ENCODE results near the gene EDC4.
A peak's percentile ranks its signal among the peaks of the same experiment; 100 is the strongest.

EDC4 gene

DNA sequence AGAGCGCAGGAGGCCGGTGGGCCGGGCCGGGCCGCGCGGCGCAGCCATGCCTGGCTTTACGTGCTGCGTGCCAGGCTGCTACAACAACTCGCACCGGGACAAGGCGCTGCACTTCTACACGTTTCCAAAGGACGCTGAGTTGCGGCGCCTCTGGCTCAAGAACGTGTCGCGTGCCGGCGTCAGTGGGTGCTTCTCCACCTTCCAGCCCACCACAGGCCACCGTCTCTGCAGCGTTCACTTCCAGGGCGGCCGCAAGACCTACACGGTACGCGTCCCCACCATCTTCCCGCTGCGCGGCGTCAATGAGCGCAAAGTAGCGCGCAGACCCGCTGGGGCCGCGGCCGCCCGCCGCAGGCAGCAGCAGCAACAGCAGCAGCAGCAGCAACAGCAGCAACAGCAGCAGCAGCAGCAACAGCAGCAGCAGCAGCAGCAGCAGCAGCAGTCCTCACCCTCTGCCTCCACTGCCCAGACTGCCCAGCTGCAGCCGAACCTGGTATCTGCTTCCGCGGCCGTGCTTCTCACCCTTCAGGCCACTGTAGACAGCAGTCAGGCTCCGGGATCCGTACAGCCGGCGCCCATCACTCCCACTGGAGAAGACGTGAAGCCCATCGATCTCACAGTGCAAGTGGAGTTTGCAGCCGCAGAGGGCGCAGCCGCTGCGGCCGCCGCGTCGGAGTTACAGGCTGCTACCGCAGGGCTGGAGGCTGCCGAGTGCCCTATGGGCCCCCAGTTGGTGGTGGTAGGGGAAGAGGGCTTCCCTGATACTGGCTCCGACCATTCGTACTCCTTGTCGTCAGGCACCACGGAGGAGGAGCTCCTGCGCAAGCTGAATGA, 30.1 kb upstream of the EDC4 start:
- TF ChIP-seq ZNF274 (IDR thresholded peaks at IDR 0.05; ENCODE audit: low read depth, low read length), result no peak
- H3K4me3 ChIP-seq (ENCODE audit: low read length), result peak overlapping the region; percentile 74

- no peak for TF ChIP-seq ZNF274 (IDR thresholded peaks at IDR 0.05; ENCODE audit: low read depth, low read length)
- H3K4me3 ChIP-seq (ENCODE audit: low read length), result peak overlapping the region; percentile 74
Observed at GRCh38 chr16:67843343-67843765, 29.5 kb upstream of the EDC4 start.

DNA sequence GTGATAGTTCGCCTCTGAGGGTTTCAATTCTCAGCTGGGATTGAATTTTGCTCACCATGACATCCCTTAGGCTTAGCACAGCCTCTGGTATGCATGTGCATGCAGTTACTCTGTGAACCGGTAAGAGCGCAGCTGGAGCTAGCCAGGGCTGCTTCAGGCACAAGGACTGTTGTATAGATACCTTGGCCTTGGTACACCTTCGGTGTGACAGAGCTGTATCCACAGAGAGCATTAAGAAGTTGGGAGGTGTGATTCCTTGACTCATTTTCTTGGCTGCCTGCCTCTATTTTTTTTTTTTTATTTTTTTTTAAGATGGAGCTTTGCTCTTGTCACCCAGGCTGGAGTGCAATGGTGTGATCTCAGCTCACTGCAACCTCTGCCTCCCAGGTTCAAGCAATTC, 28.4 kb upstream of the EDC4 start:
- H3K4me3 ChIP-seq (ENCODE audit: low read length), result no peak overlapping the region
- no peak for TF ChIP-seq ZNF274 (IDR thresholded peaks at IDR 0.05; ENCODE audit: low read depth, low read length)

GRCh38 chr16:67845291-67846062, 27.4 kb upstream of the EDC4 start:
- no peak for TF ChIP-seq ZNF274 (IDR thresholded peaks at IDR 0.05; ENCODE audit: low read depth, low read length)

GRCh38 chr16:67846063-67846319, 26.9 kb upstream of the EDC4 start:
- no peak for TF ChIP-seq ZNF274 (IDR thresholded peaks at IDR 0.05; ENCODE audit: low read depth, low read length)
- peak overlapping the region; percentile 82 for H3K4me3 ChIP-seq (ENCODE audit: low read length)

More at GRCh38 chr16:67845291-67846062, 27.4 kb upstream of the EDC4 start:
- peak overlapping the region; percentile 82 for H3K4me3 ChIP-seq (ENCODE audit: low read length)

GRCh38 chr16:67846320-67847063, 26.4 kb upstream of the EDC4 start, which contains the start of gene NUTF2:
Gene NUTF2, plus strand, starts transcription at chr16:67846933. Its CDS starts 18,198 bp downstream, at chr16:67865131.
- H3K4me3 ChIP-seq (ENCODE audit: low read length), result peak within 1 kb of the TSS; percentile 82

GRCh38 chr16:67847064-67847861, 25.6 kb upstream of the EDC4 start, which contains the start of gene CENPT:
Gene CENPT, minus strand, starts transcription at chr16:67847693. Its CDS starts 13,834 bp downstream, at chr16:67833859.
- H3K4me3 ChIP-seq (ENCODE audit: low read length), result peak within 1 kb of the TSS; percentile 82
- TF ChIP-seq ZNF274 (IDR thresholded peaks at IDR 0.05; ENCODE audit: low read depth, low read length), result no peak

More at GRCh38 chr16:67846320-67847063, 26.4 kb upstream of the EDC4 start, which contains the start of gene NUTF2:
- no peak for TF ChIP-seq ZNF274 (IDR thresholded peaks at IDR 0.05; ENCODE audit: low read depth, low read length)

DNA sequence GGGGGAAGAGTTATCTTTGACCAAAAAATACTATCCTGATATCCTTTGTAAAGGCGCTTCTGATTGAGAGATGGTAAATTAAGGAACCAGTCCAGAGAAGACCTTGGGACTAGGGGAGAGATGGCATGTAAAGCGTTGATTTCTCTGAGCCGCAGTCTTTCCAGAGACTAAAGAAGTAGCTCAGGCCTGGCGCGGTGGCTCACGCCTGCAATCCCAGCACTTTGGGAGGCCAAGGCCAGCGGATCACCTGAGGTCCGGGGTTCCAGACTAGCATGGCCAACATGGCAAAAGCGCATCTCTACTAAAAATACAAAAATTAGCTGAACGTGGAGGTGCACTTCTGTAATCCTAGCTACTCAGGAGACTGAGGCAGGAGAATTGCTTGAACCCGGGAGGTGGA, 24.7 kb upstream of the EDC4 start:
- no peak for TF ChIP-seq ZNF274 (IDR thresholded peaks at IDR 0.05; ENCODE audit: low read depth, low read length)
- H3K4me3 ChIP-seq (ENCODE audit: low read length), result peak overlapping the region; percentile 82

GRCh38 chr16:67853670-67854069, 19.2 kb upstream of the EDC4 start:
- no peak for TF ChIP-seq ZNF274 (IDR thresholded peaks at IDR 0.05; ENCODE audit: low read depth, low read length)

DNA sequence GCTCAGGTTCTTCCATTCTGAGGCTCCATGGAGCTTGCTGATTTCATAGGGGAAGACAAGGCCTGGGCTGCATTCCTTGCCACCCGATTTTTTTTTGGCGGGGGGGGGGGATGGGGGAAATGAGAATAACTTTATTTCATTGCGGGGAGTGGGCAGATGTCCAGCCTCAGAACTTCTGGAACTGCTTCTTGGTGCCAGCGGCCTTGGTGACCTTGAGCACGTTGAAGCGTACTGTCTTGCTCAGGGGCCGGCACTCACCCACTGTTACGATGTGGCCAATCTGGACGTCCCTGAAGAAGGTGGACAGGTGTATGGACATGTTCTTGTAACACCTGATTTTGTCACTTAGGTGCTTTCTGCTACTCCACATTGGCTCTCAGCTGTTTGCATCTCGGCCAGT, 17.1 kb upstream of the EDC4 start:
- no peak for TF ChIP-seq ZNF274 (IDR thresholded peaks at IDR 0.05; ENCODE audit: low read depth, low read length)
- H3K4me3 ChIP-seq (ENCODE audit: low read length), result no peak overlapping the region

More at GRCh38 chr16:67853670-67854069, 19.2 kb upstream of the EDC4 start:
- H3K4me3 ChIP-seq (ENCODE audit: low read length), result no peak overlapping the region

GRCh38 chr16:67856927-67857546, 15.8 kb upstream of the EDC4 start:
- no peak for TF ChIP-seq ZNF274 (IDR thresholded peaks at IDR 0.05; ENCODE audit: low read depth, low read length)
- H3K4me3 ChIP-seq (ENCODE audit: low read length), result no peak overlapping the region

GRCh38 chr16:67857547-67858233, 15.2 kb upstream of the EDC4 start:
- TF ChIP-seq ZNF274 (IDR thresholded peaks at IDR 0.05; ENCODE audit: low read depth, low read length), result no peak
- no peak overlapping the region for H3K4me3 ChIP-seq (ENCODE audit: low read length)

Data from GM08714 (cell line).